MM.1S (cell line): Measurements from ENCODE around the gene PIK3R1.

ENCODE experiments used
- CTCF ChIP-seq: fragments of 300-600 bp; sonication (generic); IDR thresholded peaks from 2 replicates; pipeline ENCODE4 v1.5.1; 2016; ENCODE audit warnings: antibody characterized with exemption, low read length, mixed read lengths
- EZH2 ChIP-seq: fragments of 300-600 bp; sonication (generic); optimal IDR thresholded peaks from 2 replicates; pipeline ENCODE3; 2017; ENCODE audit warnings: low read depth, mild to moderate bottlenecking, antibody characterized with exemption, low read length, mixed read lengths
- EZH2phosphoT487 ChIP-seq: fragments of 300-600 bp; sonication (generic); IDR thresholded peaks from 2 replicates; pipeline ENCODE4 v1.6.1; 2018; ENCODE audit warnings: antibody characterized with exemption, low read length

GRCh38 chr5:68222310-68222709 lies 6.8 kb downstream of the PIK3R1 start:
- TF ChIP-seq CTCF: no peak
- no peak for TF ChIP-seq EZH2
- TF ChIP-seq EZH2phosphoT487: no peak
